DMS153 treated with DMSO at 0.1 percent for 48 hours (cell line): ENCODE measurements around the gene KARS1.
A peak's percentile ranks its signal among the peaks of the same experiment; 100 is the strongest.

ENCODE experiments used
- DNase-seq: peaks from one replicate; lab custom pipeline; 2025; ENCODE audit not compliant: unreplicated experiment; lab: John Stamatoyannopoulos, UW

KARS1 gene

GRCh38 chr16:75647492-75648264, at the start of gene KARS1, which contains the start of gene TERF2IP:
KARS1 (minus strand) TSS chr16:75647665; CDS start chr16:75647639, 26 bp downstream.
TERF2IP (plus strand) TSS chr16:75647773; CDS start chr16:75647883, 110 bp downstream.
- DNase-seq, result peak; percentile 80

- DNase-seq, result no peak
Measured at GRCh38 chr16:75695708-75696107, 48.2 kb upstream of the KARS1 start.

- no peak for DNase-seq
Measured at GRCh38 chr16:75687361-75687760, 39.9 kb upstream of the KARS1 start.

GRCh38 chr16:75682308-75682707, 34.8 kb upstream of the KARS1 start:
- no peak for DNase-seq

- no peak for DNase-seq
Measured at GRCh38 chr16:75679366-75679765, 31.9 kb upstream of the KARS1 start.

GRCh38 chr16:75676909-75677308, 29.4 kb upstream of the KARS1 start, which contains the start of gene CPHXL2:
CPHXL2 (minus strand) TSS chr16:75677009; CDS start chr16:75676999, 10 bp downstream.
- DNase-seq, result no peak

- no peak for DNase-seq
Measured at GRCh38 chr16:75667503-75667902, 20.0 kb upstream of the KARS1 start.

GRCh38 chr16:75660726-75661302, 13.3 kb upstream of the KARS1 start:
- no peak for DNase-seq

- no peak for DNase-seq
Measured at GRCh38 chr16:75660321-75660720, 12.9 kb upstream of the KARS1 start.

- DNase-seq, result no peak
Measured at GRCh38 chr16:75658175-75658574, 10.7 kb upstream of the KARS1 start.

GRCh38 chr16:75653922-75654321, 6.5 kb upstream of the KARS1 start:
- no peak for DNase-seq

- DNase-seq, result peak; percentile 59
Measured at GRCh38 chr16:75648265-75649076, 1.0 kb upstream of the KARS1 start.

GRCh38 chr16:75647112-75647491, 363 bp downstream of the KARS1 start:
- DNase-seq, result no peak

GRCh38 chr16:75644240-75645012, 3.0 kb downstream of the KARS1 start:
- no peak for DNase-seq

- no peak for DNase-seq
Measured at GRCh38 chr16:75640598-75640997, 6.9 kb downstream of the KARS1 start.

GRCh38 chr16:75635036-75635435, 12.4 kb downstream of the KARS1 start:
- DNase-seq, result no peak

GRCh38 chr16:75632857-75633256, 14.6 kb downstream of the KARS1 start:
- DNase-seq, result peak; percentile 75

- no peak for DNase-seq
Measured at GRCh38 chr16:75630052-75630451, 17.4 kb downstream of the KARS1 start.

- no peak for DNase-seq
Measured at GRCh38 chr16:75629132-75629531, 18.3 kb downstream of the KARS1 start.

GRCh38 chr16:75628351-75628750, 19.1 kb downstream of the KARS1 start:
- DNase-seq, result no peak

GRCh38 chr16:75627851-75628250, 19.6 kb downstream of the KARS1 start:
- no peak for DNase-seq
